GM20000 (cell line): ENCODE data around the gene PLEK.

Source experiments
- DNase-seq: peaks from one replicate; pipeline ENCODE4 v3.0.0; 2012; ENCODE audit warnings: low spot score
- CTCF ChIP-seq: IDR thresholded peaks from 2 replicates; pipeline ENCODE4 v1.5.1; 2012; ENCODE audit warnings: mild to moderate bottlenecking, control low read depth; ENCODE audit errors: extremely low read depth, missing control alignments

The PLEK gene

GRCh38 chr2:68411397-68412126 lies 46.5 kb downstream of the PLEK start:
- no peak for DNase-seq
- TF ChIP-seq CTCF, result no peak

GRCh38 chr2:68412127-68412819 lies 47.2 kb downstream of the PLEK start:
- DNase-seq, result no peak
- no peak for TF ChIP-seq CTCF

- DNase-seq, result no peak
- no peak for TF ChIP-seq CTCF
Measured at GRCh38 chr2:68413466-68413865, 48.4 kb downstream of the PLEK start.

GRCh38 chr2:68414452-68414851 lies 49.4 kb downstream of the PLEK start:
- TF ChIP-seq CTCF, result no peak
- DNase-seq, result no peak

GRCh38 chr2:68414876-68415275 lies 49.8 kb downstream of the PLEK start:
- no peak for TF ChIP-seq CTCF
- no peak for DNase-seq

- no peak for TF ChIP-seq CTCF
- DNase-seq, result no peak
Measured at GRCh38 chr2:68415521-68415920, 50.4 kb downstream of the PLEK start.

- DNase-seq, result no peak
- TF ChIP-seq CTCF, result no peak
Measured at GRCh38 chr2:68416081-68416675, 51.1 kb downstream of the PLEK start.
